C4-2B (cell line): ENCODE data around the gene MAP6D1.

Experiments
- H3K27ac ChIP-seq: fragments of 450-650 bp; 2 replicates; pipeline ENCODE4 v1.5.1; 2017
- CTCF ChIP-seq: fragments of 450-650 bp; conservative IDR thresholded peaks from 2 replicates; pipeline ENCODE4 v1.5.1; 2017; ENCODE audit warnings: mild to moderate bottlenecking
- ZFX ChIP-seq: fragments of 450-650 bp; IDR thresholded peaks from 2 replicates; pipeline ENCODE4 v1.6.1; 2017

The MAP6D1 gene

GRCh38 chr3:183769453-183769852, 55.9 kb downstream of the MAP6D1 start:
- peak overlapping the region; percentile 49 for H3K27ac ChIP-seq
- TF ChIP-seq CTCF (no peak), ZFX (no peak)

GRCh38 chr3:183768114-183768513, 57.3 kb downstream of the MAP6D1 start:
- H3K27ac ChIP-seq = no peak overlapping the region
- TF ChIP-seq CTCF = no peak
- TF ChIP-seq ZFX = no peak

GRCh38 chr3:183766745-183767606, 58.4 kb downstream of the MAP6D1 start:
- peak; percentile 96 for TF ChIP-seq CTCF
- TF ChIP-seq ZFX = no peak
- no peak overlapping the region for H3K27ac ChIP-seq

GRCh38 chr3:183766107-183766506, 59.3 kb downstream of the MAP6D1 start:
- peak overlapping the region; percentile 49; the same call in 1 of the 2 replicates for H3K27ac ChIP-seq
- no peak for TF ChIP-seq CTCF
- TF ChIP-seq ZFX = no peak
